DMS53 treated with DMSO at 0.1 percent for 48 hours (cell line): Measurements from ENCODE around the gene CTNND2.
A peak's percentile ranks its signal among the peaks of the same experiment; 100 is the strongest.

Source experiments
- DNase-seq: peaks from one replicate; lab custom pipeline; 2025; ENCODE audit not compliant: unreplicated experiment; lab: John Stamatoyannopoulos, UW

The CTNND2 gene

DNA sequence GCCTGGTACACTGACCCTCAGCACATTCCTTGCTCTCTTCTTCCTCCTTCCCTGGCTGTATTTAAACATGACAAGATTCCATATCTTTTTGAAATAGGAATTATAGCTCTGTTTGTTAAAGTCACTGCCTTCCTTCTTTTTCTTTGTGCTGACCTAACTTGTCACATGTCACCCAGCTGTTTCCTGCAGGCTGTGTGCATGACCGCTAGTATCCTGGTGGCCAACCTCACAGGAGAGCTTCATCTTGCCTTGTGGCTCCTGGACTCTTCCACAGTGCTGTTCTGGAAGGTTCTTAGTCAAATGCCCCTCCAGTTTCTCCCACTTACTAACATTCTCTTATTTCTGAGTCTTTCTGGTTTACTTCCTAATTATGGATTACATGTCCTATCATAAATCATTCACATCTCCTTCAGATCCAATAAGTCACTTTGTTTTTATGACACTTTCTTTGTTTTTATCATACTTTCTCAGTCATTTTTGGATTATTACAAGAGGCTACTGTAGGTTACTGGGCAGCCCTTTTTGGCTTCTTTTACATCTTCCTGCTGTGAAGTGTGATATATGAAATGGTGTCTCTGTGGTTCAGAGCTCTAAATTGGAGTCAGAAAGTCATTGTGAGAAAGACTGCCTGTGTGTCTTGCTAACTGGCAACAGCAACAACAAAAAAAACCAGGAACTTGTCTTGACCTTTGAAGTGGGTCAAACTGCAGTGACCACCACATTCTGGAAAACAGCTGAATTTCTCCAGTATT lies 679.6 kb downstream of the CTNND2 start:
- DNase-seq, result no peak

DNA sequence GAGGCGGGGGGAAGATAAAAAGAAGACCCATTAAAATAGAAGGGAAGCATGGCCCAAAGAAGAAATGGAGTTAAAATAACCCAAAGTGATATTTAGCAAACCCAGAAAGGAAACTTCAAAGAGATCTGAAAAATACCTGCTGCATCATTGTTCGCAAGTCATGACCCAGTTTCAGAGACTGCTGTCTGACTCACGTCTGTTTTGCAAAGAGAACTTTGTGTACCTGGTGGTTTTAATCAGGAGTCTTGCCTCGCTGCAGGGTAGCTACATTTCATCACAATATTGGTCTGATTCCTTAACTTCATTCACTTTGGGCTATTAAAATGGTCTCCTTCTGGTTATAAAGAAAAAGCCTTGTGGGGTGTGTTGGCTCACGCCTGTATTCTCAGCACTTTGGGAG lies 682.1 kb downstream of the CTNND2 start:
- no peak for DNase-seq

DNA sequence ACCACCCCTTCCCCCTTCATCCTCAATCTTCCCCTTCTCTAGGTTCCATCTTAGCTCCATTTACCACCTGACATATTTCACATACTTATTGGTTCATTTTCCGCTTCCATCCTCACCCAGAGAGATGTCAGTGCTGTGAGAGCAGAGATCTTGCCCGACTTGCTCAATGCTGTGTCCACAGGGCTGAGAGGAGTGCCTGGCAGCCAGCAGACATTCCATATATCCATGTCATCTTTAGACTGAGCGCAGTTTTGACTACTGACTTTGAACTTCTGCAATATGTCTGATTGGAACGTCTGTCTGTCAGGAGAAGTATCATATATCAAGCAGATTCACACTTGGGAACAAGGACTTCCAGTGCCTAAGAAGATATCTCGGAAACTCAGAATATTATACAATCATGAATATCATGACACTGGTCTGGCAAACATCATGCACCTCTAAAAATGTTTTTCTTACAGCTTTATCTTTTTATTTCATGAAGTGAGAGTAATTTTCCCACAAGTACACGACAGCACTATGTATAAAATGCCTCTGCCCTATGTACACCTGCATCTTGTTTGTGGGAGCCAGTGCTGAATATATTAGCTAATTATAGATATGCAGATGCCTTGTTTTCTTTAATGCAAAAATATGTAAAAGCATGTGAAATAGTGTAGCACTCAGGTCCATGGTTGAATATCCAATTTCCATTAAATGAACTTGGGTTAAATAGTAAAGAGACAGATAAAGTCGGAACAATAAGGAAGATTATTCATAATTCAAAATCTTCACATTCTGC lies 689.2 kb downstream of the CTNND2 start:
- no peak for DNase-seq

DNA sequence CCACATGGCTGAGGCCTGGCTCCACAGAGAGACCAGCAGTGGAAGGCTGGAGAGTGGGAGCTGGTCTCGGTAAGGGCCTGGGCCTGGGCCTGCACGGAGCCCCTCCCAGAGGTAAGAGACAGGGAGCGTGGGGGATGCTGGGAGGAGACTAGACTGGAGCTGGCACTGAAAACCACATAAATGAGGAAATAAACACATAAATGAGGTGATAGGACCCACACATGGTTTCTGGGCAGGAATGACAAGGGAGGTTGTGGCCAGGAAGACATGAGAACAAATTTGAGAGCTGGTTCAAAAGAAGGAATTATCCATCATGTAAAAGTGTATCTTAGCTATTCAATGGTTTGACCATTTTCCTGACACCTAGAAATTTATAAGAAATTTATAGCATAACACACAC lies 691.5 kb downstream of the CTNND2 start:
- no peak for DNase-seq

DNA sequence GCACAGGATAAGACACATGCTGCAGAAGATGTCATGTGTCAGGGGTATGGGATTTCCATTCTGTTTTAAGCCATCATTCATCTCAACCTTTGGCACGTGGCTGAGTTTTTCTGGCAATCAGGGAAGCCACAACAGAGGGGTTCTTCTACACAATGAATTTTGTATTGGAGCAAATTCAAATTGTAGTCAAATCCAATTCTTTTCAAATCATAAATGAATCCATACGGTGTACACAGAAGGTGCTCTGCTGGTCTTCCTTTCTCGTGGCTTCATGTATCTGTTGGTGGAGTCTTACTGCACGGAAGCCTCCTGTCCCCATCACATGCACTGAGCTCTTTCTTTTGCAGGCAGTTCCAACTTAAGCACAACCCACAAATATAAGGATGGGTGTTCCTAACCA lies 706.5 kb downstream of the CTNND2 start:
- DNase-seq, result no peak

DNA sequence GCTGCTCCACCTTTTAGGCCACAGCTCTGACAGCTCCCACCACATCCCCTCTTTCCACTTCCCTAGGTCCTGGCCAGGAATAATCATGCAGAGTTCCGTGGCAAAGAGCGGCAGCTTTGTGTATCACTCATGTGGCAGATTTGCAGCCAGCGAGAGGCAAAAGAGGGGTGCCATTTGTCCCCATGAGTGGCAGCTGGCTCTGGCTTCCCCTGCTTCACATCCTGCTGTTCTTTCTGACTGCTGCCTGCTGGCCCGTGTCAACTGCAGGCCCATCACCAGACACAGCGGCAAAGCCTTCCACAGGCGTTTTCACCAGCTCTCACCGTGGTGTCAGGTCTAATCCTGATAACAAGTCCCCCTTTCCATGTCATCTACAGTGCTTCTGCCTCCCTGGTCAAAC lies 712.6 kb downstream of the CTNND2 start:
- no peak for DNase-seq

DNA sequence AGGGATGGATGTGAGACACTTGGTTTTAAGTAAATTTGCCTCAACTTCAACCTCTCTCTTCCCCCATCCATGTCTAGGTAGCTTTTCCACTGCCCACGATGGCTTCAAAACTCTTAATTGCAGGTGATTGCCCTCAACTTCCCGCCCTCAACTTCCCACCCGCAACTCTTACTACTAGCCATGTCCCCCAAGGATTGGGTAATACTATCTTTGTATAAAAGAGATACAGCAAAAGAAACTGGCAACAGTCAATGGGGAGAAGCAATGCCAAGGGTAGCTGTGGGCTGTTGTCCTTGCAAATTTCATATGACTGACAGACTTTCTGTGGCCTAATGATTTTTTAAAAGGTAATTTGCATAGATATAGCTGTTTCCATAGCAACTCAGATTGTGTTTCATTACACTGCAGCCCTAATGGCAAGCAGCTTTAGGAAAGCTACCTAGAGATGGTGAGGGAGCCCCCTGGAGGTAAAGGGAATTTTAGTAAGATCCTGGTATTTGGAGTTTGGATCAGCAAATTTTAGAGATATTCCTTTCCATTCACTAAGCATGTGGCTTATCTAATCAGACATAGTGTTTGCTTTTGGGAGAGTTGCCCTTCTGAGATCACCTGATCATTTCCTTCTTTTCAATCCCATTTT lies 721.7 kb downstream of the CTNND2 start:
- peak; percentile 45 for DNase-seq

DNA sequence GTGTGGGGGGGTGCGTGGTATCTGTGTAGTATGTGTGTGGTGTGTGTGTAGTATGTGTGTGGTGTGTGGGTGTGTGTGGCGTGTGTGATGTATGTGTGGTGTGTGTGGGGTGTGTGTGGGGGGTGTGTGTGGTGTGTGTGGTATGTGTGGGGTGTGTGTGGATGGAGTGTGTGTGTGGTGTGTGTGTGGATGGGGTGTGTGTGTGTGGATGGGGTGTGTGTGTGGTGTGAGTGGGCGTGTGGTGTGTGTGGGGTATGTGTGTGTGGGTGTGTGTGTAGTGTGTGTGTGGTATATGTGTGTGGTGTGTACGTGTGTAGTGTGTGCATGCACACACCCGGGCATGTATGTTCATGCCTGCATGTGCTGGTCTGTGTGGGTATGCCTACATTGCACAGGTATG lies 722.3 kb downstream of the CTNND2 start:
- no peak for DNase-seq

DNA sequence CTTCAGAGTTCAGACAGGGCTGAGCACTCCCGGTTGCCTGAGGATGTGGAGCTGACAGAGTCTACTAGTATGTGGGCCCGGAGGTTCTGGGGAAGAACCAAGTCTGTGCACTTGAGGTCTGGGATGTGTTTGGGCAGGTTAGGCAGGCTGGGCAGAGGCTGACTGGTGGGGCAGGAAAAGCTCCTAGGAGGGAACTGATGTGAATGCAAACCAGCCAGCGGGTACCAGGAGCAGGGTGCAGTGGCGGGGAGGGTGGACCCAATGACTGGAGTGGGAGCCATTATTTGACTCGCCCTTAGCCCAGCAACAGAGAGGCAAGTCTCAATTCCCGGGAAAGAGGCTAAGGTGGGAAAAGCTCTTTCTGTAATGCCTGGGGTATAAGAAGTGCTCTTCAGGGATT lies 723.4 kb downstream of the CTNND2 start:
- no peak for DNase-seq

DNA sequence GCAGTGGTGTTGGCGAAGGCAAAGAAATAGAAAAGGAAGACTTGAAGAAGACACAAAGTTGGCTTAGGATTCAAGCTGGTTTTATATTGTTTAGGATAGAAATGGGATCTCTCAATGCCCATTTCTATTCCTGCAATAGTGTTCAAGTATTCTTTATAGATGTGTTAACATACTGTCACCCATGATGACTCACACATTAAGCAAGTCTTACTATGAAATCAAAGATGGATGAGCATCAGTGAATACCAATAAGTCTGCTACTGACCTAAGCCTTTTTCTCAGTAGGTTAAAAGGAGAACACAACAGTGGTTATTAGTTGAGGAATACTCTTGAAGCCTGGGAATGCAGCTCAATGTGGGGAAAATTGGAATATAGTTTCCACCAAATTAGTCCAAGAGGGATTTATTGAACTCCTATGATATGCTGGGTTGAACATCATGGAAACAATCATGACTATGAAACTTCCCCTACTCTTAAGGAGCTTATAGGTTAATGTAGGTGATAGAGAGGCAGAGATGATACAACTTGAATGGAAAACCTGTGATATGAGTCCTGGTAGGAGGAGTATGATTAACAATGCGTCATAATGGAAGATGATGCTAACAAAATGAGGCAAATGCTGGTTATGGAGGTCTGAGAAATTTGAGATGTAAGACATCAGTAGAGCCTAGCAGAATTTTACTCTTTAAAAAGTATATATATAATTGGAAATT lies 726.1 kb downstream of the CTNND2 start:
- no peak for DNase-seq

DNA sequence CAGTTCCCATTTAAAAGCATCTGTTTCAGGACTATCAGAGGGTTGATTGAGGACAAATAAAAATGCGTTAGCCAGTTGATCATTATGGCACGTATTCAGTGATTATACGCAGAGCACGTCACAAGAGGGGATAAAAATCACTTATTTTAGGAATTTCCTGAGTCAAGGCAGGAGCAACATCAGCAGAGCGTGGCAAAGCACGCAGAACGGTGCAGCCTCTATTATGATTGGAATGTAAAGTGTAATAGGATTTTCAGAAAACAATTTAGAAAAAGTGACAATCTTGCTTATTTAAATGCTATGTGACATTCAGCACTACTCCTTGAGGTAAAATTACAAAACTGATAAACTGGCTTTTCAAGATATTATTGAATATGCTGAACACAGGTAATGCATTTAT lies 729.7 kb downstream of the CTNND2 start:
- DNase-seq, result no peak

DNA sequence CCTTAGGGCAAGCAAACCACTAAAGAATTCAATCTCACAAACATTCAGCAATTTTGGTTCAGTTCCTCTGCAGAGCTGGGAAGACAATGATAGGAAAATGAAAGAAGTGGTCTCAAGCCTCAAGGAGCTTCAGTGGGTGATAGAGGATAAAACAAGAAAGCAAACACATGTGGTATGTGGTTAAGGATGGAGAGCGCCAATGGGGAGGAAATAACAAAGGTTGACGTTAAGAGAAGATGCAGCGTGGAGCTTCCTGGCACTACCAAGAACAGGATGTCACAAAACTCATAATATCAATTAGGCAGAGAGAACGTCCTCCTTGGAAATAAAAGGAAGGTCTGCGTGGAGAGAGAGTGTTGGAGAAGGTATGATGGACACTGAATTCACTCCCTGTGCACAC lies 731.8 kb downstream of the CTNND2 start:
- DNase-seq, result no peak

DNA sequence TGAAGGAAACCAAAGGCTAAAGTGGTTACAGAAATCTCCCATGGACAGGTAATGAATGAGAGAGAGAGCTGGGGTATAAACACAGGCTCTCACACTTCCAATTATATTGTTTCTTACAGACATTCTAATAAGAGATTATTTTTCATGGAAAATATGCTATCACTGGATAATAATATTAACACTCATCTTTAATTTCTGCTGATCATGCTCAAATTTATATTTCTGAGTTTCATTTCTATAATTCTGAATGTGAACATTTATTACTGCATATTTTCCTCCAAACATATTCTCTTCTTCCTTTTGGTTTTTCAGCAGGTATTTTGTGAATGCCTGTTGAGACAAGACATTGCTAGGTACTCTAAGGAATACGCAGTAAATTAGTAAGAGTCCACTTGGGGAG lies 733.0 kb downstream of the CTNND2 start:
- no peak for DNase-seq

DNA sequence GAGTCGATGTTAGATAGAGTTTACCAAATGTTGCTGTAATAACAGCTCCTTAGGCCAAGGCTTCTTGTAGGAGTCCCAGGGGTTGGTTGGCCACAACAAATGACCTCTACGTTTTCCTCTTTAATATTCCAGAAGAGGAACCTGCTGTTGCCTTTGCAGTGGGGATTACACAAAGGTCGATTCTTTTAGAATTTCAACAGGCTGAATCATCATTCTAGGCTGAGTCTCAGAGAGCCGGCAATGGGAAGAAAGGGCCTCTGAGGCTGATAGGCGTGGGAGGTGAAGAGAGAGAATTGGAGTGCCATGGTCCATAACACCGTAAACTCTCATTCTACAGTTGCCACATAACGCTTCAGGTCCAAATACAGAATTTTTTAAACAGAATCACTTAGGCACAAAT lies 737.3 kb downstream of the CTNND2 start:
- DNase-seq, result no peak

DNA sequence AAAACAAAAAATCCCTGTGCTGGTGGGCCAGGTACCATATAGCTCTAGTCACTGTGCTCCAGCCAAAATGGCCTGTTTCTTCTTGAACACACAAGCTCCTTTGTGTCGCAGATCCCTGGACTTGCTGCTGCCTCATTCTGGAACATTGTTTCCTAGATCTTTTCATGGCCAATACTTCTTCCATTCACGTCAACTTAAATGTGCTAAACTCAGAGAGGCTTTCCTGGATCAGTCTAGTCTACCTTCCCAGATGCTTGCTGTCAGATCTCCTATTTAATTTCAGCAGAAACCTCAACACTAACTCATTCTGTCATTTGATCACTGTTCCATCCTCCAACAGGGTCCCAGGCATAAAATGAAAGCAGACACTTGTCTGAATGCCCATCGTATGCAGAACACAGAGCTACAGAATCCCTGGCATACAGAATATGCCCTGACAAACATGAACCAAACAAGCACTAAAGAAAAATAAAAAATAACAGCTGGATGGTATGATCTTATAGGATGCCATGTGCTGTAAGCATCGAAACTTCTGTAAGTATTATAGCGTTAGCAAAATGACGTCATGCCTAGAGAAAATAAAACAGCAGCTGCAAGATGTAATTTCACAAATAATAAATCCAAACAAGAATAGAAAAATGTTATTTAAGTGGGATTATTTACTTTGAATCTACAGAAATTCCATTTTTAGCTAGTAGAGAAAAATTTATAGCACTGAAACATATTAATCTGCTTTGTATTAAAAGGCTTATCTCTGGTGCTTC lies 739.5 kb downstream of the CTNND2 start:
- no peak for DNase-seq

DNA sequence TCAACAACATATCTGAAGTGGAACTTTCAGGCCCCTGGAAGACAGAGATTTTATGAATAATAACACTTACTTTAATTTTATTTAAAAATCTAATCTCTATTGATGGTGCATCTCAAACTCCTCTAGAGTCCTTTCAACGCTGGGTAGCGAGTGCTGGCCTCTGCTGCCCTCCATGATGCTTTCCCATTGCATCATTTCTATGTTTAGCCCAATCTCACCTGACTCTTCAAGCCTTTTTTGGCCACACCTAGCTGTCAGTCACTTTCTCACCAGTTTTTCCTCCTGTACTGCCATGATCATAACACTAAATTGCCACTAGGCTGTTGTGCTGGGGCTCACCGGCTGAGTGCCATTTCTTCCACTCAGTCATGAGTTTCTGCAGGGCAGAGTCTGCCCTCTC lies 747.1 kb downstream of the CTNND2 start:
- no peak for DNase-seq

DNA sequence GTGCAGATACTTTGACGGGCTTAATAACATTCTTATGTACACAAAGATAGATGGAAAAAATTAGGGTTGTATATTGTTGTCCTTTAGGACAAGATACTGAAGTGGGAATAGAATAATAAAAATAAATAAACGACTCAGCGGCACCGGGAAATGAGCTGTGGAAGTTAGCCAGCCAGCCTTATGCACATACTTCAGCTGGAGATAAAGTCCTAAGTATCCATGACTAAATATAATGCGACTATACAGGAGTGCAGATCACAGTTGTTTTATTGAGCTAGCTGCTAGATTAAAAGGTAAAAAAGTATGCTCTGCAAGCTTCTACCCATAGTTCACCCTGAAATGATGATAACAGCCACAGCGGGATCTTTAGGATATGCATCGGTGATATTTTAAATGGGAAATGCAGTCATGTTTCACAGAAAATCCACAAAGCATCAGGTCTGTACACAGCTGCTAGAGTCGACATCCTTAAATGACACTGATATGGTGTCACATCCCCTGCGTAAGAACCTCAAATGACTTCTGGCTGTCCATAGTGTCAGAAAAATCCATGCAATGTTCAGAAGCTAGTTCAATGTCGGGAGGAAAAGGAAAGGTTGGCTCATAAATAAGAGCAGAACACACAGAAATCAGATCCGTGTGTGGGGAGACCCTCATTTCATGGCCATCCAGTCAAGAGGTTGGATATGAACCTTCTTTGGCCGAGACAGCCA lies 750.4 kb downstream of the CTNND2 start:
- DNase-seq, result no peak

DNA sequence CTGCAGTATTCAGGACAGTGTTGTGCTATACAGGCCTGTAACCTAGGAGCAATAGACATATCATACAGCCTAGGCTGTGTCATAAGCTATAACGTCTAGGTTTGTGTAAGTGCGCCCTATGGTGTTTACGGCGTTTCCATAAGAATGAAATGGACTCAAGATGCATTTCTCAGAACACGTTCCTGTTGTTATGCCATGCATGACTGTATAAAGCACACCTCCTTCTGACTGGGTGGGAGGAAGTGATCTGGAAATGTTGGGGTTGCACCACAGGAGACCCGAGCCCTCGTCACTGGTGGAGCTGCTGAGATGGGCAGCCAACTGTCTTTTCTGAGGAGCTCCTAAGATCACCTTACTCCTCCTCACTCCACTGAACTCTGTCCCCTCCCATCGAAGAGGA lies 751.9 kb downstream of the CTNND2 start:
- DNase-seq, result no peak

DNA sequence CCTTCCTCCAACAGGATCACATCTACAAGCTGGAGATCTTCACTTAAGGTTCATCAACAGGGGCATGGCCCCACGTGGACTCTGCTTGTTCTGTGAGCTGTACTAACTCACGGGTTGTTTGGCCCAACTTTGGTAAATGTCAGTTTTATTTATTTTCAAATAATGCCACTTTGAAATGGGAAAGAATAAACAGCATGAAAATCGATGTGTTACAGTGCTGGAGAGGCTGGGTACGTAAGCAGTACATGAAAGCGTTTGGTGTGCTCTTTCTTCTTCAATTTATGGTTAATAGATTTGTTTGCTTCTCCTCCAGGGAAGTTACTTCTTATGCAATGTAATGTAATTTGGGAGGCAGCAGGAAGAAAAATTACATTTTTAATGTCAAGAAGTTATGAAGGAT lies 753.3 kb downstream of the CTNND2 start:
- no peak for DNase-seq
